ENCODE data around the gene MSANTD1.

Gene MSANTD1

DNA sequence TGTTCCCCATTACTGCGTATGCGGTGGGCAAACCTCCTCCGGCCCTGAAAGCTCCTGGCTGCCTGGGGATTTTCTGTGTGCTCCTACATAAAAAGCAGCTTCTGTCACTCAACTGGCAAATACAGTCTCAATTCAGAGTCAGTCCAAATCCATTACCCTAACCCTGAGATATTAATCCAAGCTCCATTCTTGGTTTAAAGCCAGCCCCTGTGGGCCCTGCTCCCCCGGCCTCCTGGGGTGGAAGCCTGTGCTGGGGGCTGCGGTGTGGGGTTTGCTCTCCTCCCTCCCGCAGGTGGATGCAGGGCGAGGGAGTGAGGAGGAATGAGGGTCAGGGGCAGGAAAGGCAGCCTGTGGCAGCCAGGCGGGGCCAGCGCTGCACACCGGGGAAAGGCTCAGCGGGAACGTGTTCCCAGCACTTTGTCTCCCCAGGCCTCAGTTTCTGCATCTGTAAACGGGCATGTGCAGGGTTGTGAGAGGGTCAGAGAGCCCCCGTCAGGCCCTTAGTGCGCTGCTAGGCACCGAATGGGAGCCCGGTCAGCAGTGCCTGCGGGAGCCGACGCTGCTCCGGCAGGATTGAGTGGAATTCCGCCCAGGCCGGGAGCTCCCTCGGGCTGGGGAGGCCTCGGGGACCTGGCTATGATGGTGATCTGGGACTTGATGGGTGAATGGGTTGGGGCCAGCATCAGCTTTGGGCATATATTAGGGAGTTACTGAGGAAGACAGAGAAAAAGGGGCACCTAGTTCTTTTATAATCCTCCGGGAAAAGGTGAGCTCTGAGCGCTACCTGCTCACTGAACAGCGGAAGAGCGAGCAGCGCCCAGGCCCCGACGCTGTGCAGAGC lies 37.6 kb downstream of the MSANTD1 start:
- H3K4me3 ChIP-seq (replicated peaks in 1 of 2; ENCODE audit: low read depth in 2 of 2, low read length in 2 of 2), result no peak overlapping the region
- no peak for DNase-seq (ENCODE audit: low read depth in 2 of 2)
- TF ChIP-seq, protein P1, sequence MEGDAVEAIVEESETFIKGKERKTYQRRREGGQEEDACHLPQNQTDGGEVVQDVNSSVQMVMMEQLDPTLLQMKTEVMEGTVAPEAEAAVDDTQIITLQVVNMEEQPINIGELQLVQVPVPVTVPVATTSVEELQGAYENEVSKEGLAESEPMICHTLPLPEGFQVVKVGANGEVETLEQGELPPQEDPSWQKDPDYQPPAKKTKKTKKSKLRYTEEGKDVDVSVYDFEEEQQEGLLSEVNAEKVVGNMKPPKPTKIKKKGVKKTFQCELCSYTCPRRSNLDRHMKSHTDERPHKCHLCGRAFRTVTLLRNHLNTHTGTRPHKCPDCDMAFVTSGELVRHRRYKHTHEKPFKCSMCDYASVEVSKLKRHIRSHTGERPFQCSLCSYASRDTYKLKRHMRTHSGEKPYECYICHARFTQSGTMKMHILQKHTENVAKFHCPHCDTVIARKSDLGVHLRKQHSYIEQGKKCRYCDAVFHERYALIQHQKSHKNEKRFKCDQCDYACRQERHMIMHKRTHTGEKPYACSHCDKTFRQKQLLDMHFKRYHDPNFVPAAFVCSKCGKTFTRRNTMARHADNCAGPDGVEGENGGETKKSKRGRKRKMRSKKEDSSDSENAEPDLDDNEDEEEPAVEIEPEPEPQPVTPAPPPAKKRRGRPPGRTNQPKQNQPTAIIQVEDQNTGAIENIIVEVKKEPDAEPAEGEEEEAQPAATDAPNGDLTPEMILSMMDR (IDR thresholded peaks at IDR 0.05; ENCODE audit: low read depth, low read length), result no peak

DNA sequence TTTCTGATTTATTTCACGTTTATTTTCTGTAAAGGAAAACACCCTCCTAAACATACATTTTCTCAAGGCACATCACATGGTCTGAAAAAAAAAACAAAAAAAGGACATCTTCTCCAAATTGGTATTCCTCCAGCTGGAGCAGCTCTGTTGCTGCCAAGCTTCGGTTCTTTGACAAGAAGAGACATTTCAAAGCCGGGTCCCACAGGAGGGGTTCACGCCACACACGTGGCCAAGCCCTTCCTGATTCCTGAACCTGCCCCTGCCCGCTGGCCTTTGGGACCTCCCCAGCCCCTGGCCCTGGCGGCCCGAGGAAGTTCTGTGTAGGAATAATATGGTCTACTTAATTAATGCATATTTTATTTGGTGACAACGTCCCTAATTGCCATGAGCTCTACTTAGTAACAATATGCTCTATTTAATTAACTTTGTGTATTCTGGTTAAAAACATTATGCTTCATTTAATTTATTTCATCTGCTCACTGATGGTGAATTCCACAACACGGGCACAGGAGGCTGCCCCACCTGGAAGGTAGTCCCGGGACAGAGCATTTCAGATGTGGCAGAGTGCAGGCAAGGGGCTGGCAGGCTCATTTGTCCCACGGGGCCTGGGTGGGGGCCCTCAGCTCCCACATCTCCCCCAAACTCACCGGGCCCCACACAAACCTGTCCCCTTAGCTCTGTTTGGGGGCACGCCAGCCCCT lies 38.5 kb downstream of the MSANTD1 start:
- TF ChIP-seq, protein P1 (IDR thresholded peaks at IDR 0.05; ENCODE audit: low read depth, low read length), result no peak
- H3K4me3 ChIP-seq (replicated peaks in 1 of 2; ENCODE audit: low read depth in 2 of 2, low read length in 2 of 2), result no peak overlapping the region
- no peak for DNase-seq (ENCODE audit: low read depth in 2 of 2)

DNA sequence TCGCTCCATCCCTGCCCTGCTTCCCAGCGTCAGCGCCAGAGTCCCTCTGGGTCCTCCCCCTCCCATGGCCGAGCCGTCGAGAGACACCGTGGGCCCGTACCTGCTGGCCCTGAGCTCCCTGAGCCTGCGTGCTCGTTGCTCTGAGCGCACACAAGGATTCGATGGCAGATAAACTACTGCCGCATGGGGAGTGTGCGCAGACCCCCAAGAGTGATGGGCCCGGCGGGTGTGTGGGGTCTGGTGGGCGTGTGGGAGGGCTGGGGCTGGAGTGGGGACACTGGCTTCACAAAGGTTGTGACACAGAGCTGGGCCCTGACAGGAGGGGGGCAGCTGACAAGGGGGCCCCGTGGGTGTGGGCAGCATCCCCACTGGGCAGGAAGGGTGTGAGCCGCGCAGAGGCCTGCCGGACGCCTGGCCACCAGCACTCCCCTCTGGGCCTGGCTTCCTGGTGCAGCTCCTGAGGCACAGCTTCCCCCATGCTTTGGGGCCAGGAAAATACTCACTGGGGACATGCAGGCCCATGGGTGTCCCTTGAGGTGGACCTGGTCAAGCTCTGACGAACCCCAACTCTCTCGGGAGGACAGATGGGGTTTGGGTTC lies 39.1 kb downstream of the MSANTD1 start:
- no peak overlapping the region for H3K4me3 ChIP-seq (replicated peaks in 1 of 2; ENCODE audit: low read depth in 2 of 2, low read length in 2 of 2)
- TF ChIP-seq, protein P1 (IDR thresholded peaks at IDR 0.05; ENCODE audit: low read depth, low read length), result no peak
- no peak for DNase-seq (ENCODE audit: low read depth in 2 of 2)

DNA sequence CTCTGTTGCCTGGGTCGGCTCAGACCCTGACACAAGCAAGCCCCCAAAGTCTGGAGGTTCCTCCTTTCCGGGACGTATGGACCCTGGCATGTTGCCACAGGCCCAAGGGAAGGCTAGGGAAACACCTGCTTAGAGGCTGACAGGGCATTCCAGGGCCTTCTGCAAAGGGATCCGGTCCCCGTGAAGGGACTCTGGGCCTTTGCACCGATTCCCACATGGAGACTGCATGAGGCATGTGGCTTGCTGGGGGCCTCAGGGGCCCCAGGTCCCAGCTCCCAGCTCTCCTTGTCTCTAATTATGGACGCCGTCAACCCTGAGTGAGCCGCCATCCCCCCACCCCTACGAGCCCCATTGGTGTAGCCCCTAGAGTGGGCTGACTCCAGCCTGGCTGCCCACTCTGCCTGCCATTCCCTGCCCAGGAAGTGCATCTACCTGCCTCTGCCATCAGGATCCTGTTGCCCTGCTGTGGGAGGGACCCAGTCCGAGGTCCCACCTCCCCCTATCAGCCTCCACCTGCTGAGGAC lies 39.7 kb downstream of the MSANTD1 start:
- DNase-seq (ENCODE audit: low read depth in 2 of 2), result no peak
- TF ChIP-seq, protein P1 (IDR thresholded peaks at IDR 0.05; ENCODE audit: low read depth, low read length), result no peak
- no peak overlapping the region for H3K4me3 ChIP-seq (replicated peaks in 1 of 2; ENCODE audit: low read depth in 2 of 2, low read length in 2 of 2)

DNA sequence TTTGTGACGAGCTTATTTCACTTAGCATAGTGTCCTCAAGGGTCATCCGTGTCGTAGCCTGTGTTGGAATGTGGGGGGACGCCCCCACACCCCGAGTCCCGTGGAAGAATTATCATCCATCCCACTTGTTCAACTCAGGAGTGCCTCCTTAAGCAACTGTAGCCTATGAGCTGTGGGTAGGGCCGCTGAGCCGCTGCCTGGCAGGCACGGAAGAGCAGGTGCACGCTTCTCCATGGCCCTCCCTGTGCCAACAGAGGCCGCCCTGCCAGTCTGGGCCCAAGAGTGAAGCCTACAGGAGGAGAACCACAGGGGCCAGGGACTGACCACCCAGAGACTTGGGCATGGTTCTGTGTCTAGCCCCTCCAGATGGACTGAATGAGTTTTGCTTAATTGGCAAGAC lies 41.5 kb downstream of the MSANTD1 start:
- no peak overlapping the region for H3K4me3 ChIP-seq (replicated peaks in 1 of 2; ENCODE audit: low read depth in 2 of 2, low read length in 2 of 2)
- no peak for DNase-seq (ENCODE audit: low read depth in 2 of 2)
- TF ChIP-seq, protein P1 (IDR thresholded peaks at IDR 0.05; ENCODE audit: low read depth, low read length), result no peak

DNA sequence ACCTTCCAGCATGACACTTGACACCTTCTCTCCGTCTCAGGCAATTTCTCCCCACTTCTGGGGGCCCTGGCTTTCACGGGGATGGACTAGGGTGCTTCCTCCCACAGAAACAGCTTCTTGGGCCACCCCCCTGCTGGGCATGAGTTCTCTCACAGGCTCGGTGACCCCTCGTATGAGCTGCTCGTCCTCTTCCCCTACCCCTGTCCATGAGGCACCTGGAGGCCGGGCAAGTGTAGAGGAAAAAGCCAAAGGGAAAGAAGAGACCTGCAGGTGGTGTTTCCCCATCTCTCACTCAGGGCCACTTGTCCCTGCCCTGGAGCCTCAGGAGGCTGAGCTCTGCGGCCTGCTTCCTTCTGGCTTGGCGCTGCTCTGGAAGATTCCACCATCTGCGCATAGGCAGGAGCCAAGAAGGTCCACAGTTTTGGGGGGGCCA lies 41.9 kb downstream of the MSANTD1 start:
- DNase-seq (ENCODE audit: low read depth in 2 of 2), result no peak
- no peak overlapping the region for H3K4me3 ChIP-seq (replicated peaks in 1 of 2; ENCODE audit: low read depth in 2 of 2, low read length in 2 of 2)
- TF ChIP-seq, protein P1 (IDR thresholded peaks at IDR 0.05; ENCODE audit: low read depth, low read length), result no peak
